Right atrium auricular region (tissue), 2 donors: ENCODE measurements around the gene BCL10. TPM values are rescaled to one million over a fixed set of nuclear protein-coding genes. Genes with fewer than 3 reads are reported as not detected.

Source experiments
- DNase-seq: peaks from one replicate; pipeline ENCODE4 v3.0.0-alpha.2; 2019; ENCODE audit warnings: low spot score
- H3K27ac ChIP-seq, 2 donors: fragments of 200-600 bp; sonication (generic); 1 replicate in 1 of 2; 2 replicates in 1 of 2; pipeline ENCODE4 v1.5.1; 2016 to 2019
- H3K27me3 ChIP-seq, 2 donors: fragments of 200-600 bp; sonication (generic); one replicate each; pipeline versions ENCODE4 v1.5.1 to v1.6.0; 2017 to 2019
- H3K36me3 ChIP-seq: fragments of 200-600 bp; sonication (generic); one replicate; pipeline ENCODE4 v1.5.1; 2016
- H3K4me1 ChIP-seq, 2 donors: fragments of 200-600 bp; sonication (generic); one replicate each; pipeline versions ENCODE4 v1.5.1 to v1.6.0; 2017 to 2019
- H3K4me3 ChIP-seq, 2 donors: fragments of 200-600 bp; sonication (generic); 1 replicate in 1 of 2; 2 replicates in 1 of 2; pipeline ENCODE4 v1.5.1; 2017 to 2019; ENCODE audit warnings: mild to moderate bottlenecking in 1 of 2, moderate library complexity in 1 of 2
- H3K9me3 ChIP-seq, 2 donors: fragments of 200-600 bp; sonication (generic); one replicate each; pipeline ENCODE4 v1.5.1; 2019
- total RNA-seq, 2 donors: library from RNA; depleted of rRNA; stranded (reverse); fragments of >200 nt; gene quantifications; one replicate each; pipeline ENCODE4 v1.1.0, GENCODE V29; 2016
- TF ChIP-seq, protein P1 (sequence below), 2 donors: fragments of 200-600 bp; sonication (generic); IDR thresholded peaks; one replicate each; pipeline ENCODE4 v1.5.1; 2019; ENCODE audit warnings: antibody characterized with exemption in 2 of 2

BCL10 gene
- 1 to 10 TPM; 7.5 to 8.0 TPM for total RNA-seq

- peak; percentile 98 for DNase-seq
- peak within 1 kb of the TSS; percentile 95 to 98 for H3K27ac ChIP-seq
- no peaks in the 10 kb centered on the region for H3K9me3 ChIP-seq
- H3K36me3 ChIP-seq = no peaks in the 10 kb centered on the region
- peaks cover 0 to 36% of the 10 kb centered on the region in 2 donors for H3K4me1 ChIP-seq
- TF ChIP-seq, protein P1, sequence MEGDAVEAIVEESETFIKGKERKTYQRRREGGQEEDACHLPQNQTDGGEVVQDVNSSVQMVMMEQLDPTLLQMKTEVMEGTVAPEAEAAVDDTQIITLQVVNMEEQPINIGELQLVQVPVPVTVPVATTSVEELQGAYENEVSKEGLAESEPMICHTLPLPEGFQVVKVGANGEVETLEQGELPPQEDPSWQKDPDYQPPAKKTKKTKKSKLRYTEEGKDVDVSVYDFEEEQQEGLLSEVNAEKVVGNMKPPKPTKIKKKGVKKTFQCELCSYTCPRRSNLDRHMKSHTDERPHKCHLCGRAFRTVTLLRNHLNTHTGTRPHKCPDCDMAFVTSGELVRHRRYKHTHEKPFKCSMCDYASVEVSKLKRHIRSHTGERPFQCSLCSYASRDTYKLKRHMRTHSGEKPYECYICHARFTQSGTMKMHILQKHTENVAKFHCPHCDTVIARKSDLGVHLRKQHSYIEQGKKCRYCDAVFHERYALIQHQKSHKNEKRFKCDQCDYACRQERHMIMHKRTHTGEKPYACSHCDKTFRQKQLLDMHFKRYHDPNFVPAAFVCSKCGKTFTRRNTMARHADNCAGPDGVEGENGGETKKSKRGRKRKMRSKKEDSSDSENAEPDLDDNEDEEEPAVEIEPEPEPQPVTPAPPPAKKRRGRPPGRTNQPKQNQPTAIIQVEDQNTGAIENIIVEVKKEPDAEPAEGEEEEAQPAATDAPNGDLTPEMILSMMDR (IDR thresholded peaks at IDR 0.05) = no peak
- H3K4me3 ChIP-seq = peak within 1 kb of the TSS; percentile 86 to 92
- H3K27me3 ChIP-seq = no peaks in the 10 kb centered on the region
Measured at GRCh38 chr1:85276215-85276977, at the start of gene BCL10. TSS of gene BCL10 (minus strand) at chr1:85276632. CDS start at chr1:85276352, 280 bp downstream.

DNA sequence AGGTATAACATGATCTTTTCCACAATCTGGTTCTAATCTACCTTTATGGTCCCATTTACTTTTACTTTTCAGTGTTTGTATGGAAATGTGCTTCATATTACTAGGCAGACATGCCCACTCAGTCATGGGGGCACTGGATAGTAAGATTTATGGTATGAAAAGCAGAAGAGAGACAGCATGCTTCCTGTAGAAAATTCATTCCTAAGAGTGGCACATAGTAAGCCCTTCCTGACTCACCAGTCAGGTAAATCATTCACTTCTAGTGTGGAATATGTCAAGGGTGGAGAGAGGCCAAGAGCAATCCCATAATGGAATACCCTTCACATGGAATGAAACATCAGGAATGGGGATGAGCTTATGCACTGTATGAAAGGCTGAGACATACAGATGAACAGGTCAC is 49.5 kb upstream of the BCL10 start:
- H3K9me3 ChIP-seq = no peaks in the 10 kb centered on the region
- H3K4me3 ChIP-seq = no peak overlapping the region
- no peak for DNase-seq
- TF ChIP-seq, protein P1 (IDR thresholded peaks at IDR 0.05) = no peak
- H3K27ac ChIP-seq = no peak overlapping the region
- H3K4me1 ChIP-seq = peaks cover 0 to 26% of the 10 kb centered on the region in 2 donors
- H3K36me3 ChIP-seq = no peaks in the 10 kb centered on the region
- H3K27me3 ChIP-seq = no peaks in the 10 kb centered on the region

DNA sequence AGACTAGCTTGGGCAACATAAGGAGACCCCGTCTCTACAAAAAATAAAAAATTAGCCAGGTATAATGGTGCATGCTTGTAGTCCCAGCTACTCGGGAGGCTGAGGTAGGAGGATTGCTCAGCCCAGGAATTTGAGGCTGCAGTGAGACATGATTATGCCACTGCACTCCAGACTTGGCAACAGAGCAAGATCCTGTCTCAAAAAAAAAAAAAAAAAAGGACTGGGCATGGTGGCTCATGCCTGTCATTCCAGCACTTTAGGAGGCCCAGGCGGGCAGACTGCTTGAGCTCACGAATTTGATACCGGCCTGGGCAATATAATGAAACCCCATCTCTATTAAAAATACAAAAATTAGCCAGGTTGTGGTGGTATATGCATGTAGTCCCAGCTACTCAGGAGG is 47.3 kb upstream of the BCL10 start:
- TF ChIP-seq, protein P1 (IDR thresholded peaks at IDR 0.05) = no peak
- peaks cover 0 to 10% of the 10 kb centered on the region in 2 donors for H3K4me1 ChIP-seq
- H3K27me3 ChIP-seq = no peaks in the 10 kb centered on the region
- H3K9me3 ChIP-seq = no peaks in the 10 kb centered on the region
- no peak for DNase-seq
- H3K27ac ChIP-seq = no peak overlapping the region
- H3K4me3 ChIP-seq = no peak overlapping the region
- no peaks in the 10 kb centered on the region for H3K36me3 ChIP-seq

DNA sequence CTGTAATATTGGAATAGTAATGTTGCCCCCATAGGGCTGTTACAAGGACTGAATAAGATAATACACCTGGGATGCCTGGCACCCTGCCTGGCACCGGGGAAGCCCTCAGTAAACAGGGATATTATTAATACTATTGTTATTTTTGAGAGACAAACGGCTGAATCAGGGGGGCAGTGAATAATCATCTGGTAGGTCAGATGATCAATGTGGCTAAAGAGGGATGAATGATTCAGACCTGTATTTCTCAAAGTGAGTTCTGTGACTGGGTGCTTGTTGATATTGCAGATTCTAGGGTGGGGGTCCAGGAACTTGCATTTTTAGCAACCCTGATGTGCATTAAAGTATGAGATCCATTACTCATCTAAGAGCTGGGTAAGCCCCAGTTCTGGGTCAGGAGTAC is 46.2 kb upstream of the BCL10 start:
- peaks cover 0 to 5% of the 10 kb centered on the region in 2 donors for H3K4me1 ChIP-seq
- DNase-seq = no peak
- no peak overlapping the region for H3K4me3 ChIP-seq
- no peaks in the 10 kb centered on the region for H3K27me3 ChIP-seq
- no peak overlapping the region for H3K27ac ChIP-seq
- TF ChIP-seq, protein P1 (IDR thresholded peaks at IDR 0.05) = no peak
- H3K9me3 ChIP-seq = no peaks in the 10 kb centered on the region
- H3K36me3 ChIP-seq = no peaks in the 10 kb centered on the region

GRCh38 chr1:85321237-85321964 is 45.0 kb upstream of the BCL10 start:
- TF ChIP-seq, protein P1 (IDR thresholded peaks at IDR 0.05) = no peak
- no peaks in the 10 kb centered on the region for H3K27me3 ChIP-seq
- H3K27ac ChIP-seq = no peak overlapping the region
- no peaks in the 10 kb centered on the region for H3K9me3 ChIP-seq
- DNase-seq = no peak
- H3K4me3 ChIP-seq = no peak overlapping the region
- no peaks in the 10 kb centered on the region for H3K36me3 ChIP-seq
- peaks cover 0 to 11% of the 10 kb centered on the region in 2 donors for H3K4me1 ChIP-seq
